GM21737 (cell line): ENCODE results near the gene YWHAH.

Source experiments
- ATAC-seq: cut with Tn5 transposase; IDR thresholded peaks from one replicate; pipeline ENCODE4 v1.9.1; 2021; ENCODE audit warnings: mild to moderate bottlenecking, moderate library complexity; ENCODE audit not compliant: unreplicated experiment

The YWHAH gene

GRCh38 chr22:31947296-31947695, 3.0 kb downstream of the YWHAH start:
- no peak for ATAC-seq

- no peak for ATAC-seq
Measured at GRCh38 chr22:31948002-31948401, 3.7 kb downstream of the YWHAH start.

GRCh38 chr22:31950226-31950625, 5.9 kb downstream of the YWHAH start:
- no peak for ATAC-seq

GRCh38 chr22:31951194-31952093, 7.1 kb downstream of the YWHAH start:
- no peak for ATAC-seq

GRCh38 chr22:31952094-31952401, 7.7 kb downstream of the YWHAH start:
- ATAC-seq = no peak

GRCh38 chr22:31952472-31952871, 8.1 kb downstream of the YWHAH start:
- no peak for ATAC-seq

GRCh38 chr22:31953261-31953660, 8.9 kb downstream of the YWHAH start:
- ATAC-seq = no peak

- no peak for ATAC-seq
Measured at GRCh38 chr22:31954535-31955523, 10.5 kb downstream of the YWHAH start.

GRCh38 chr22:31956360-31956759, 12.0 kb downstream of the YWHAH start:
- ATAC-seq = no peak

- ATAC-seq = no peak
Measured at GRCh38 chr22:31957970-31958594, 13.7 kb downstream of the YWHAH start.

GRCh38 chr22:31958625-31959239, 14.4 kb downstream of the YWHAH start:
- ATAC-seq = no peak

- no peak for ATAC-seq
Measured at GRCh38 chr22:31960767-31961166, 16.4 kb downstream of the YWHAH start.

- no peak for ATAC-seq
Measured at GRCh38 chr22:31962387-31963125, 18.2 kb downstream of the YWHAH start.

GRCh38 chr22:31968022-31968421, 23.7 kb downstream of the YWHAH start:
- ATAC-seq = no peak

GRCh38 chr22:31969789-31970489, 25.6 kb downstream of the YWHAH start:
- no peak for ATAC-seq

- ATAC-seq = no peak
Measured at GRCh38 chr22:31970490-31971444, 26.4 kb downstream of the YWHAH start.

- ATAC-seq = no peak
Measured at GRCh38 chr22:31972180-31972579, 27.8 kb downstream of the YWHAH start.

GRCh38 chr22:31973739-31974138, 29.4 kb downstream of the YWHAH start:
- ATAC-seq = no peak
